Skeletal muscle satellite cell (primary cell): ENCODE measurements around the gene MYO15A.
A peak's percentile ranks its signal among the peaks of the same experiment; 100 is the strongest.
"Not testable (repeated sequence)": the region's sequence is repeated elsewhere in the genome, so short reads cannot be mapped to it uniquely, and the experiment has no call there.

Source experiments
- H3K27me3 ChIP-seq: 2 replicates; pipeline ENCODE4 v1.7.0; 2013; ENCODE audit warnings: low read length; ENCODE audit not compliant: control insufficient read depth, insufficient read depth
- H3K36me3 ChIP-seq: 2 replicates; pipeline ENCODE4 v1.7.0; 2013; ENCODE audit warnings: mild to moderate bottlenecking, control low read depth, low read length; ENCODE audit not compliant: insufficient read depth
- H3K4me1 ChIP-seq: 2 replicates; pipeline ENCODE4 v1.7.0; 2013; ENCODE audit warnings: low read length; ENCODE audit not compliant: control insufficient read depth, insufficient read depth
- H3K4me2 ChIP-seq: 2 replicates; pipeline ENCODE4 v1.7.0; 2013; ENCODE audit warnings: mild to moderate bottlenecking, low read length
- H3K4me3 ChIP-seq: 2 replicates; pipeline ENCODE4 v1.7.0; 2013; ENCODE audit warnings: low read length
- H3K9ac ChIP-seq: 2 replicates; pipeline ENCODE4 v1.7.0; 2013; ENCODE audit warnings: mild to moderate bottlenecking, low read depth, low read length, moderate library complexity
- H3K9me3 ChIP-seq: replicated peaks from 2 replicates; pipeline ENCODE4 v1.7.0; 2013; ENCODE audit warnings: mild to moderate bottlenecking, control low read depth, low read length

The MYO15A gene

DNA sequence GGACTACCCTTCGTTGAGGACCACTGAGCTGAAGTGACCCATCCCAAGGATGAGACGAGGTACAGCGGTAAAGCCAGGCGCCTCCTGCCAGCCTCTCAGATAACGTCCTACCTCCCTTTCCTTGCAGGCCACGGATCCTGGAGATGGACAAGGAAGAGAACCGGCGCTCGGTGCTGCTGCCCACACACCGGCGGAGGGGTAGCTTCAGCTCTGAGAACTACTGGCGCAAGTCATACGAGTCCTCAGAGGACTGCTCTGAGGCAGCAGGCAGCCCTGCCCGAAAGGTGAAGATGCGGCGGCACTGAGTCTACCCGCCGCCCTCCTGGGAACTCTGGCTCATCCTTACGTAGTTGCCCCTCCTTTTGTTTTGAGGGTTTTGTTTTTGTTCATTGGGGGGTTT lies 99.5 kb downstream of the MYO15A start:
- Histone ChIP-seq H3K36me3 (peaks cover 54% of the 10 kb centered on the region), H3K27me3 (no peaks in the 10 kb centered on the region), H3K4me1 (no peaks in the 10 kb centered on the region), H3K9ac (no peak overlapping the region), H3K4me2 (no peak overlapping the region), H3K9me3 (no peaks in the 10 kb centered on the region), H3K4me3 (no peak overlapping the region)

DNA sequence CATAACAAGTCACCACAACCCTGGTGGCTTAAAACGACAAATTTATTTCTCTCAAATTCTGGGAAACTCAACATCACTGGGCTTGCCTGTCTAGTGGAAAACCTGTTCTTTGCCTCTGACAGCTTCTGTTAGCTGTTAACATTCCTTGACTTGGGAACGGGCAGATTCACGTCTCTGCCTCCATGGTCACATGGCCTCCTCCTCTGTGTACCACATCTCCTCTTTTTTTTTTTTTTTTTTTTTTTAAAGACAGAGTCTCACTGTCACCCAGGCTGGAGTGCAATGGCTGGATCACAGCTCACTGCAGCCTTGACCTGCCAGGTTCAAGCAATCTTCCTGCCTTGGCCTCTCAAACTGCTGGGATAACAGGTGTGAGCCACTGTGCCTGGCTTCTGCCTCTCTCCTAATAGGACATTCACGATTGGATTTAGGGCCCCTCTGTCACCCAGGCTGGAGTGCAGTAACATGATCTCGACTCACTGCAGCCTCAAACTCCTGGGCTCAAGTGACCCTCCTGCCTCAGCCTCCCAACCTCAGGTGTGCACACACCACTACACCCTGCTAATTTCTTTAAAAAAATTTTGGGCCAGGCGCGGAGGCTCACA lies 105.2 kb downstream of the MYO15A start:
- H3K9me3 ChIP-seq = no peaks in the 10 kb centered on the region
- no peak overlapping the region for H3K4me3 ChIP-seq

DNA sequence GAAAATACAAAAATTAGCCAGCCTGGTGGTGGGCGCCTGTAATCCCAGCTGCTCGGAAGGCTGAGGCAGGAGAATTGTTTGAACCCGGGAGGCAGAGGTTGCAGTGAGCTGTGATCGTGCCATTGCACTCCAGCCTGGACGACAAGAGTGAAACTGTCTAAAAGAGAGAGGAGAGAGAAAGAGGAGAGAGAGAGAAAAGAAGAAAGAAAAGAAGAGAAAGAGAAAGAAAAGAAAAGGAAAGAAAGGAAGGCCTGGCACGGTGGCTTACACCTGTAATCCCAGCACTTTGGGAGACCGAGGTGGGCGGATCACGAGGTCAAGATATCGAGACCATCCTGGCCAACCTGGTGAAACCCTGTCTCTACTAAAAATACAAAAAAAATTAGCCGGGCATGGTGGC lies 108.3 kb downstream of the MYO15A start:
- not testable (repeated sequence) for H3K9ac ChIP-seq, H3K4me3 ChIP-seq

More for the DNA sequence above, 105.2 kb downstream of the MYO15A start:
- Histone ChIP-seq H3K4me1 (peaks cover 2% of the 10 kb centered on the region), H3K36me3 (peaks cover 21% of the 10 kb centered on the region), H3K4me2 (no peak overlapping the region), H3K27me3 (no peaks in the 10 kb centered on the region), H3K9ac (no peak overlapping the region)

DNA sequence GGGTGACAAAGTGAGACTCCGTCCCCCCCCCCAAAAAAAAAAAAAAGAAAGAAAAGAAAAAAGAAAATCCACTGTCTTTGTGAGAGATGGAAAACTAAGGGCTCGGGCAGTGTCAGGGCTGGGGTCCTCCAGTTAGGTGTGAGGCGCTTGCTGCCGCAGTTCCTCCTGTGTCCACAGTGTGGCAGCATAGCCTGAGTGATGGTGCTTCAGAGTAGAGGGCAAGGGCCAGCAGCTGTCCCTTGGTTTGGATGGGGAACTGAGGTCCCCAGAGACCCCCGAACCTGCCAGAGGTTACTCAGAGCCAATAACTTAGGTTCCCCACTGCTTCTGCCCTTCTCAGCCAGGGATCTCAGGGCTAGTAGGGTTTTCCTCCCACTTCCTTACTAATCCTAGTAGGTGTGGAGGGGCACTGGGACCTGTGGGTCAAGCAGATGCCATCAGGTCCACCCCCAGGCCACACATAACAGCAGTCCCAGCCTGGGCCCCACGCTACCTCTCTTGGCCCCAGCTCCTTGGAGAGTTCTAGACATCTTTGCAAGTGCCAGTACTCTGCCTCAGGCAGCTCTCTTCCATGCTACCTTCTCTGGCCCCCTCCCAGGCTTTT lies 109.0 kb downstream of the MYO15A start:
- no peaks in the 10 kb centered on the region for H3K36me3 ChIP-seq
- H3K4me2 ChIP-seq = no peak overlapping the region
- H3K27me3 ChIP-seq = no peaks in the 10 kb centered on the region
- H3K9me3 ChIP-seq = no peaks in the 10 kb centered on the region
- peaks cover 17% of the 10 kb centered on the region for H3K4me1 ChIP-seq
- H3K9ac ChIP-seq = no peak overlapping the region
- H3K4me3 ChIP-seq = no peak overlapping the region

More for the DNA sequence above, 108.3 kb downstream of the MYO15A start:
- not testable (repeated sequence) for H3K36me3 ChIP-seq, H3K27me3 ChIP-seq, H3K4me2 ChIP-seq, H3K9me3 ChIP-seq
- H3K4me1 ChIP-seq = peaks cover 17% of the 10 kb centered on the region

DNA sequence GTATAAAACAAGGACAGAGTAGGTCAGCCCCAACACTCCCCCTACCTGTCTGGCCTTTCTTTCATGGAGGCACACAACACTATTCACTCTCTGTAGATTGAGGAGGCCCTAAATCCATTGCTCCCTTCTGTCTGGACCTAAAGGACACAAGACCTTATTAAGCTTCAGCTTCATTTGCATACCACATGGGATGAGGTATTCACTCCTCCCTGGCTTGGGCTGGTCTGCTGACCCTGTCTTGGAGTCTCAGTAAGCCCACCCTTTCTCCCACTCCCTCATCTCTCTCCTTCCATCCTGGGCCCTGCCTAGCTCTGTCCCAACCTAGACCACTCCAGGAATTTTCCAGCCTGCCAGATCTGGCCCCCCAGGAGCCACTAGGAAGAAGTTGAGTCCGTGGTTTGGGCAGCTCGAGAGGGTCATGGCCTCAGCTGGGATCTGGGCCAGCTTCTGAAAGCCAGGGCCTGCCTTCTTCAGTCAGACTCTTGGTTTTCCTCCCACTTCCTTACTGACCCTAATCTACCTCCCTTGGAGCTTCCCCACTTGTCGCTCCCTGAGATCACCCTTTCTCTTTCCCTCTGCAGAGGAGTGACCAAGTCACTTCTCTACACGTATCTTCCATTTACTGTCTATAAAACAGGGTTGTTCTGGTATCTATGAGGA lies 110.3 kb downstream of the MYO15A start:
- no peaks in the 10 kb centered on the region for H3K36me3 ChIP-seq
- H3K4me3 ChIP-seq = no peak overlapping the region
- H3K9me3 ChIP-seq = no peaks in the 10 kb centered on the region
- H3K4me2 ChIP-seq = no peak overlapping the region
- H3K4me1 ChIP-seq = peaks cover 17% of the 10 kb centered on the region
- no peaks in the 10 kb centered on the region for H3K27me3 ChIP-seq
- H3K9ac ChIP-seq = no peak overlapping the region

DNA sequence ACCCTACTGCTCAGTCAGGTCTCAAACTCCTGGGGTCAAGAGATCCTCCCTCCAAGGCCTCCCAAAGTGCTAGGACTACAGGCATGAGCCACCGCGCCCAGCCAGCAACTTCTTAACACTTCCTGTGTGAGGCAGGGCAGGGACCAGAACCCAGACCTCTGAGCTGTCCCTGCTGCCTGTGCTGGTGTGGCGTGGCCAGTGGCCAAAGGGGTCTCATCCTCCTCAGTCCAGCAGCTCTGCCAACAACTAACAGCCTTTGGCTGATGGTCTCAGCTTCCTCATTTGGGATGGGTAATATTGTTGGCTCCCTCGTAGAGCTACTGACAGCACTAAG lies 115.5 kb downstream of the MYO15A start:
- no peak overlapping the region for H3K4me2 ChIP-seq
- H3K36me3 ChIP-seq = no peaks in the 10 kb centered on the region
- peaks cover 33% of the 10 kb centered on the region for H3K4me1 ChIP-seq
- no peak overlapping the region for H3K4me3 ChIP-seq
- H3K27me3 ChIP-seq = no peaks in the 10 kb centered on the region
- H3K9me3 ChIP-seq = no peaks in the 10 kb centered on the region
- H3K9ac ChIP-seq = no peak overlapping the region

DNA sequence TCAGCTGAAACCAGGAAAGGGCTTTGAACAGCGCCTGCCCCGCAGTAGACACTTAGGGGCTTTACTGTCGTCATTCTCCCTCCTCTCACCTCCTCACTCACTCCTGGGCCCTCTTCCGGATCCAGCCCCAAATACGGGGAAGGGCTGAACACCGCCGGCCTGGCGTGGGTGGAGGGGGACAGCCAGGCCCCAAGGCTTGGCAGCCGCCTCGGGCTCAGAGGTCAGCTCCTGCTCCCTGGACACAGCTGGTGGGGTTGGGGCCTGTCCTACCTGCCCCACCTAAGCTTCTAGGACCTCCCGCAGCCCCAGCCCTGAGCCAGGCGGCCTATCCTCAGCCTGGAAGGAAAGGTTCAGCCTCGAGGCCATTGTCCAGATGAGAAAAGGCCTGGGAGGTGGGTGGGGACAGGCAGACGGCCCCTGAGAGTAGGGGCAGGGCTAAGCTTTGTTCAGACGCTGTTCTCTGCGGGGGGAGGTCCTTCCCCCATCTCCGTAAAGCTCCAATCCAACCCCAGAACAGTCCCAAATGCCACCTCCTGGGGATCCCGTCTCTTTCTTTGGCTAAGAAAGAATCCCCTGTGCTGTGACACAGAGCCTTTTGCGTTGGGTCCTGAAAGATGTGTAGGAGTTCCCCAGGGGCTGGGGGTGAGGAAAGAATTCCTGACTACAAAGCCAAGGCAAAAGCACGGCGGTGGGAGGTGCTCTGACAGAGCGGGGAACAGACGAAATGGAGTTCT lies 116.0 kb downstream of the MYO15A start:
- Histone ChIP-seq H3K36me3 (no peaks in the 10 kb centered on the region), H3K4me2 (peak overlapping the region; percentile 94), H3K9ac (peak overlapping the region; percentile 63), H3K4me1 (peaks cover 29% of the 10 kb centered on the region), H3K9me3 (no peaks in the 10 kb centered on the region), H3K4me3 (peak overlapping the region; percentile 67), H3K27me3 (no peaks in the 10 kb centered on the region)

DNA sequence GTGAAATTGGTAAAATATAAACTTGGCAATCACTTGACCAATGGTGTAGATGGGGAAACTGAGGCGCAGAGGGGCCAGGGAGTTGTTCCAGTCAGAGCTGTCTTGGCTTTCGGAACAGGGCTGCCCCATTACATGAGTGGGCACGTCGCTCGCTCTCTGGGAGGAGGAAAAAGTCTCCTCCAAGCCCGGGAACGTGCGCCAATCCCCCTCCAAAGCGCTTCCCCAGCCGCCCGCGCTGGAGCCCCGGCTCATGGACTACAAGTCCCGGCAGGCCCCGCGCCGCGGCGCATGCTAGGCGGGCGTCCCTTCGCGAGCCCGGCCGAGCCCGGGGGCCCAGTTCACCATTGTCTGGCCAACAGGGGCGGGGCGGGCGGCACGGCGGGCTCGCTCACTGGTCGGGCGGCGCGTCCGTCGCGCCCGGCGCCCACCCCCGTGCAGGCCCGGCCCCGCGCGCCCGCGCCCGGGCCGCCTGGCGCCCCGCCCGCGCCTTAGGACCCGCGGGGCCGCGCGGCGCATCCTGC lies 116.6 kb downstream of the MYO15A start, which contains the start of gene LLGL1:
LLGL1 (plus strand) TSS at position 515 of the 521 bp plus-strand sequence. CDS start 48 bp downstream, outside the sequence.
- Histone ChIP-seq H3K9me3 (no peaks in the 10 kb centered on the region), H3K4me2 (peak within 1 kb of the TSS; percentile 94), H3K36me3 (no peaks in the 10 kb centered on the region), H3K4me1 (peaks cover 29% of the 10 kb centered on the region), H3K4me3 (peak within 1 kb of the TSS; percentile 84), H3K9ac (peak within 1 kb of the TSS; percentile 83), H3K27me3 (no peaks in the 10 kb centered on the region)

DNA sequence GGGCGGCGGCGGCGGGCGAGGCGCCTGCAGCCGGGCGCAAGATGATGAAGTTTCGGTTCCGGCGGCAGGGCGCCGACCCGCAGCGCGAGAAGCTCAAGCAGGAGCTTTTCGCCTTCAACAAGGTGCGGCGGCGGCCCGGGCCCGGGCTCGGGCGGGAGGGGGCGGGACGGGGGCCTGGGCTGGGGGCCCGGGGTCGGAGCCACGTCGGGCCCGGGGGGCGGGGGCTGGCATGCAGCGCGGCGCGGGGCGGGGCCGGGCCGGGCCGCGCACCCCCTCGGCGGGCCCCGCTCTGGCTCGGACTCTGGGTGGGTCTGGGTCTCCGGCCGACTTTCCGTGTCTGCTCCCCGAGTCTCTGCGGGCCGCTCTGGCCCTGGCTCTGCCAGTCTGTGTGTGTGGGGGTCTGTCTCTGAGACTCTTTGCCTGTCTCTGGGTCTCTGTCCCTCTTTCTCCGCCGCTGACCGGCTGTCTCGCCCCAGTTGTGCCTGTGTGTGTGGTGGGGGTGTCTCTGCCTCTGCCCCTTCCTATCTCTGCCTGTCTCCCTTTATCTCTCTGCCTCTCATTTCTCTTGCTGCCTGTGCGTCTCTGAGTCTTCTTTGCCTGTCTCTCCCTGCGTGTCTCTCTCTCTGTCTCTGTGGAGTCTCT lies 117.2 kb downstream of the MYO15A start:
- peaks cover 28% of the 10 kb centered on the region for H3K4me1 ChIP-seq
- H3K9me3 ChIP-seq = no peaks in the 10 kb centered on the region
- H3K9ac ChIP-seq = peak overlapping the region; percentile 83
- peak overlapping the region; percentile 84 for H3K4me3 ChIP-seq
- H3K27me3 ChIP-seq = no peaks in the 10 kb centered on the region
- no peaks in the 10 kb centered on the region for H3K36me3 ChIP-seq
- peak overlapping the region; percentile 94 for H3K4me2 ChIP-seq

DNA sequence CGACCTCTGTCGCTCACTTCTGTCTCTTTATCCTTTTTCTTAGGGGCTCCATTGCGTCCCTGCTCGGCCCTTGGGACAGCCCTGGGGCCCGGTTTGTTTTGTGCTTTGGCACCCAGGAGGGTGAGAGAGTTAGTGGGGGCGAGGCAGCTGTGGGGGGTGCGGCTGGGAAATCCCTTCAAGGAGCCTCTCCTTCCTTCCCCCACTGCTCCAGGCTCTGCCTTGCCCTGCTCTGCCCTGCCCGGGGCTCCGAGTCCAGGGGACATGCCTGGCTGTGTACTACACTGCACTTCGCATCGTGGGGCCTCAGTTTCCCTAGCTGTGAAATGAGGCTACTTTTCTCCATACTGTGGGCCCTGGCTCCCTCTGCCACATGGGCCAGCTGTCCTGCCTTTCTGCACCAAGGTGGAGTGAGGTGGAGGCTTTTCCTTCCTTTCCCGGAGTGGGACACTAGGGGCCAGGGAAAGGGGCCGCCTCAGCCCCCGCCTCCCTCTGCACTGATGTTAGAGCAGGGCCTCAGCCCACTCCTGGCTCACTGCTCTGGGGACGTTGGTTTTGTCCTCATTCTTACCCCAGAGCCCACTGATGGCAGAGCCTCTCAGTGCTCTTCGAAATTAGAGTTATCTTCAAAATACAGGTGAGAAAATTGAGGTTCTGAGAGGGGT lies 117.9 kb downstream of the MYO15A start:
- H3K36me3 ChIP-seq = no peaks in the 10 kb centered on the region
- H3K27me3 ChIP-seq = no peaks in the 10 kb centered on the region
- peak overlapping the region; percentile 83 for H3K9ac ChIP-seq
- H3K9me3 ChIP-seq = no peaks in the 10 kb centered on the region
- H3K4me1 ChIP-seq = peaks cover 22% of the 10 kb centered on the region
- peak overlapping the region; percentile 84 for H3K4me3 ChIP-seq
- peak overlapping the region; percentile 94 for H3K4me2 ChIP-seq
